Nephron (organoid): ENCODE measurements around the gene FOSL2.

Experiments
- H3K27ac Mint-ChIP-seq, 3 experiments: 2 replicates each; pipeline ENCODE4 v1.8.0; 2020; ENCODE audit warnings: mixed read lengths in 3 of 3, mild to moderate bottlenecking in 2 of 3, moderate library complexity in 1 of 3
- H3K27me3 Mint-ChIP-seq: 2 replicates; pipeline ENCODE4 v1.8.0; 2021; ENCODE audit warnings: low read depth, mild to moderate bottlenecking, moderate library complexity, mixed read lengths
- H3K36me3 Mint-ChIP-seq: 2 replicates; pipeline ENCODE4 v1.8.0; 2020; ENCODE audit warnings: low read depth, mixed read lengths
- H3K4me1 Mint-ChIP-seq: 2 replicates; pipeline ENCODE4 v1.8.0; 2020; ENCODE audit warnings: mixed read lengths
- H3K4me3 Mint-ChIP-seq, 3 experiments: 2 replicates each; pipeline ENCODE4 v1.8.0; 2020; ENCODE audit warnings: mild to moderate bottlenecking in 3 of 3, mixed read lengths in 3 of 3, moderate library complexity in 2 of 3
- H3K9me3 Mint-ChIP-seq: 2 replicates; pipeline ENCODE4 v1.8.0; 2020; ENCODE audit warnings: mixed read lengths
- CTCF ChIP-seq, 3 experiments: fragments of 200-600 bp; sonication (generic); IDR thresholded peaks; one replicate each; pipeline ENCODE4 v1.5.0; 2021; ENCODE audit warnings: antibody characterized with exemption in 3 of 3; ENCODE audit not compliant: unreplicated experiment in 3 of 3

FOSL2 gene

GRCh38 chr2:28399289-28399688 is 6.6 kb downstream of the FOSL2 start:
- no peak overlapping the region for H3K4me3 Mint-ChIP-seq
- H3K27ac Mint-ChIP-seq = no peak overlapping the region
- TF ChIP-seq CTCF (IDR thresholded peaks at IDR 0.05; ENCODE audit: unreplicated experiment in 3 of 3) = no peak
- no peaks in the 10 kb centered on the region for H3K27me3 Mint-ChIP-seq
- H3K4me1 Mint-ChIP-seq = peaks cover 54% of the 10 kb centered on the region
- H3K9me3 Mint-ChIP-seq = no peaks in the 10 kb centered on the region
- H3K36me3 Mint-ChIP-seq = peaks cover 5% of the 10 kb centered on the region

- Mint-ChIP-seq H3K27me3 (no peaks in the 10 kb centered on the region), H3K9me3 (no peaks in the 10 kb centered on the region), H3K36me3 (peaks cover 5% of the 10 kb centered on the region), H3K4me3 (peak overlapping the region in 2 of 3 experiments; percentile 4 to 15), H3K27ac (peak overlapping the region in 2 of 3 experiments; percentile 13 to 25), H3K4me1 (peaks cover 54% of the 10 kb centered on the region)
- no peak for TF ChIP-seq CTCF (IDR thresholded peaks at IDR 0.05; ENCODE audit: unreplicated experiment in 3 of 3)
These were observed 7.3 kb downstream of the FOSL2 start for GRCh38 chr2:28399956-28400355.

- TF ChIP-seq CTCF (IDR thresholded peaks at IDR 0.05; ENCODE audit: unreplicated experiment in 3 of 3) = no peak
- H3K4me3 Mint-ChIP-seq = peak overlapping the region in 2 of 3 experiments; percentile 4 to 15
- H3K27me3 Mint-ChIP-seq = no peaks in the 10 kb centered on the region
- H3K27ac Mint-ChIP-seq = peak overlapping the region in 2 of 3 experiments; percentile 13 to 25
- H3K9me3 Mint-ChIP-seq = no peaks in the 10 kb centered on the region
- peaks cover 54% of the 10 kb centered on the region for H3K4me1 Mint-ChIP-seq
- peaks cover 5% of the 10 kb centered on the region for H3K36me3 Mint-ChIP-seq
These were observed 7.8 kb downstream of the FOSL2 start for GRCh38 chr2:28400419-28400818.

- Mint-ChIP-seq H3K9me3 (no peaks in the 10 kb centered on the region), H3K36me3 (peaks cover 5% of the 10 kb centered on the region), H3K4me1 (peaks cover 54% of the 10 kb centered on the region), H3K27ac (no peak overlapping the region), H3K4me3 (no peak overlapping the region), H3K27me3 (no peaks in the 10 kb centered on the region)
- no peak for TF ChIP-seq CTCF (IDR thresholded peaks at IDR 0.05; ENCODE audit: unreplicated experiment in 3 of 3)
These were observed 8.3 kb downstream of the FOSL2 start for GRCh38 chr2:28400921-28401320.

GRCh38 chr2:28401411-28401810 is 8.8 kb downstream of the FOSL2 start:
- Mint-ChIP-seq H3K27ac (peak overlapping the region in 2 of 3 experiments; percentile 2 to 48), H3K36me3 (peaks cover 9% of the 10 kb centered on the region), H3K4me3 (no peak overlapping the region), H3K9me3 (no peaks in the 10 kb centered on the region), H3K4me1 (peaks cover 54% of the 10 kb centered on the region), H3K27me3 (no peaks in the 10 kb centered on the region)
- no peak for TF ChIP-seq CTCF (IDR thresholded peaks at IDR 0.05; ENCODE audit: unreplicated experiment in 3 of 3)

- H3K27me3 Mint-ChIP-seq = no peaks in the 10 kb centered on the region
These were observed 9.4 kb downstream of the FOSL2 start for GRCh38 chr2:28401948-28402550.

More at GRCh38 chr2:28401948-28402550, 9.4 kb downstream of the FOSL2 start:
- TF ChIP-seq CTCF (IDR thresholded peaks at IDR 0.05; ENCODE audit: unreplicated experiment in 3 of 3) = no peak
- Mint-ChIP-seq H3K4me3 (no peak overlapping the region), H3K4me1 (peaks cover 54% of the 10 kb centered on the region), H3K9me3 (no peaks in the 10 kb centered on the region), H3K27ac (peak overlapping the region in 2 of 3 experiments; percentile 2 to 48), H3K36me3 (peaks cover 9% of the 10 kb centered on the region)
